ENCODE measurements around the gene ALG2. TPM values are rescaled to one million over a fixed set of nuclear protein-coding genes. Genes with fewer than 3 reads are reported as not detected.

ALG2 gene
- total RNA-seq, 1 experiment from 2014 or later, result 30.1 TPM

- no TSS peak for BruUV-seq (replicated peaks)
- peaks cover 15% of the 10 kb centered on the region for H3K4me1 ChIP-seq (ENCODE audit: insufficient read depth, low read length, poor library complexity, severe bottlenecking)
- no peak for TF ChIP-seq CTCF (conservative IDR thresholded peaks at IDR 0.05; ENCODE audit: low read depth, low read length)
- TF ChIP-seq EZH2 (IDR thresholded peaks at IDR 0.05; ENCODE audit: borderline replicate concordance, low read depth, low read length, poor library complexity, severe bottlenecking), result no peak
- no peak overlapping the region for H3K27ac ChIP-seq (ENCODE audit: low read depth, low read length, poor library complexity, severe bottlenecking)
- intact Hi-C loops (cut with micrococcal nuclease; ENCODE audit: unreplicated experiment), result no loop called here
- H3K27me3 ChIP-seq (replicated peaks; ENCODE audit: insufficient read depth, low read depth, low read length, poor library complexity), result no peaks in the 10 kb centered on the region
- ChIA-PET POLR2A (ENCODE audit: low non-redundant PET) (no interaction called here), CTCF (no interaction called here)
- no peak overlapping the region for H3K4me3 ChIP-seq (ENCODE audit: low read depth, low read length, poor library complexity, severe bottlenecking)
- DNase-seq (ENCODE audit: low spot score), result no peak
- peaks cover 6% of the 10 kb centered on the region for H3K36me3 ChIP-seq (ENCODE audit: insufficient read depth, low read length, poor library complexity, severe bottlenecking)
- no peaks in the 10 kb centered on the region for H3K9me3 ChIP-seq (ENCODE audit: low read depth, low read length, poor library complexity, severe bottlenecking)
Observed at GRCh38 chr9:99216073-99216472, 5.7 kb downstream of the ALG2 start.

GRCh38 chr9:99213197-99213596, 8.5 kb downstream of the ALG2 start:
- no TSS peak for BruUV-seq (replicated peaks)
- intact Hi-C loops (cut with micrococcal nuclease; ENCODE audit: unreplicated experiment), result no loop called here
- no peak overlapping the region for H3K4me3 ChIP-seq (ENCODE audit: low read depth, low read length, poor library complexity, severe bottlenecking)
- no peak overlapping the region for H3K27ac ChIP-seq (ENCODE audit: low read depth, low read length, poor library complexity, severe bottlenecking)
- H3K9me3 ChIP-seq (ENCODE audit: low read depth, low read length, poor library complexity, severe bottlenecking), result no peaks in the 10 kb centered on the region
- ChIA-PET CTCF (no interaction called here), POLR2A (ENCODE audit: low non-redundant PET) (no interaction called here)
- no peak for DNase-seq (ENCODE audit: low spot score)
- H3K4me1 ChIP-seq (ENCODE audit: insufficient read depth, low read length, poor library complexity, severe bottlenecking), result no peaks in the 10 kb centered on the region
- TF ChIP-seq EZH2 (IDR thresholded peaks at IDR 0.05; ENCODE audit: borderline replicate concordance, low read depth, low read length, poor library complexity, severe bottlenecking) (no peak), CTCF (conservative IDR thresholded peaks at IDR 0.05; ENCODE audit: low read depth, low read length) (no peak)
- H3K36me3 ChIP-seq (ENCODE audit: insufficient read depth, low read length, poor library complexity, severe bottlenecking), result peaks cover 1% of the 10 kb centered on the region
- no peaks in the 10 kb centered on the region for H3K27me3 ChIP-seq (replicated peaks; ENCODE audit: insufficient read depth, low read depth, low read length, poor library complexity)

- Histone ChIP-seq H3K9me3 (ENCODE audit: low read depth, low read length, poor library complexity, severe bottlenecking) (no peaks in the 10 kb centered on the region), H3K27ac (ENCODE audit: low read depth, low read length, poor library complexity, severe bottlenecking) (no peak overlapping the region), H3K36me3 (ENCODE audit: insufficient read depth, low read length, poor library complexity, severe bottlenecking) (no peaks in the 10 kb centered on the region), H3K4me3 (ENCODE audit: low read depth, low read length, poor library complexity, severe bottlenecking) (no peak overlapping the region), H3K27me3 (replicated peaks; ENCODE audit: insufficient read depth, low read depth, low read length, poor library complexity) (no peaks in the 10 kb centered on the region), H3K4me1 (ENCODE audit: insufficient read depth, low read length, poor library complexity, severe bottlenecking) (no peaks in the 10 kb centered on the region)
- DNase-seq (ENCODE audit: low spot score), result no peak
- BruUV-seq (replicated peaks), result no TSS peak
- ChIA-PET POLR2A (ENCODE audit: low non-redundant PET) (no interaction called here), CTCF (no interaction called here)
- TF ChIP-seq EZH2 (IDR thresholded peaks at IDR 0.05; ENCODE audit: borderline replicate concordance, low read depth, low read length, poor library complexity, severe bottlenecking) (no peak), CTCF (conservative IDR thresholded peaks at IDR 0.05; ENCODE audit: low read depth, low read length) (no peak)
- intact Hi-C loops (cut with micrococcal nuclease; ENCODE audit: unreplicated experiment), result no loop called here
Observed at GRCh38 chr9:99211746-99212145, 10.0 kb downstream of the ALG2 start.
